ENCODE data around the gene GRIK2.

DNA sequence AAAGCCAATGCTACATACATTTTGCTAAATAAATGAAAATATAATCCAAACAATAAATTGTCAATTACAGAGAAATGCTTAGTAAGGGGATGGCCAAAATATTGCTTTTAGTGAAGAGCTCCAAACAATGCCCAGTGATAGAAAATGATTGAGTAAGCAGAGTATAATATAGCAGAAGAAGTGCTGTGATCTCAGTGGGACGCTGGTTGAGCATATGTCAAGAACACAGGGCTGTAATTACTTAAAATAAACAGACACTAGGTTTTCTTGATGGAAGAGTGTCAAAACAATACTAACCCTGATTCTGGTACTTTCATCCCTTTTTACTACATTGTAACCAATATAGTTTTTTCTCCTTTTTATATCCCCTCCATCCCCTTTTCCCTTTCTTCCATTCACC, 150.3 kb downstream of the GRIK2 start:
- TF ChIP-seq, protein P1, sequence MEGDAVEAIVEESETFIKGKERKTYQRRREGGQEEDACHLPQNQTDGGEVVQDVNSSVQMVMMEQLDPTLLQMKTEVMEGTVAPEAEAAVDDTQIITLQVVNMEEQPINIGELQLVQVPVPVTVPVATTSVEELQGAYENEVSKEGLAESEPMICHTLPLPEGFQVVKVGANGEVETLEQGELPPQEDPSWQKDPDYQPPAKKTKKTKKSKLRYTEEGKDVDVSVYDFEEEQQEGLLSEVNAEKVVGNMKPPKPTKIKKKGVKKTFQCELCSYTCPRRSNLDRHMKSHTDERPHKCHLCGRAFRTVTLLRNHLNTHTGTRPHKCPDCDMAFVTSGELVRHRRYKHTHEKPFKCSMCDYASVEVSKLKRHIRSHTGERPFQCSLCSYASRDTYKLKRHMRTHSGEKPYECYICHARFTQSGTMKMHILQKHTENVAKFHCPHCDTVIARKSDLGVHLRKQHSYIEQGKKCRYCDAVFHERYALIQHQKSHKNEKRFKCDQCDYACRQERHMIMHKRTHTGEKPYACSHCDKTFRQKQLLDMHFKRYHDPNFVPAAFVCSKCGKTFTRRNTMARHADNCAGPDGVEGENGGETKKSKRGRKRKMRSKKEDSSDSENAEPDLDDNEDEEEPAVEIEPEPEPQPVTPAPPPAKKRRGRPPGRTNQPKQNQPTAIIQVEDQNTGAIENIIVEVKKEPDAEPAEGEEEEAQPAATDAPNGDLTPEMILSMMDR (IDR thresholded peaks at IDR 0.05), result no peak
- no peak for TF ChIP-seq POLR2AphosphoS5 (IDR thresholded peaks at IDR 0.05)

Data from esophagus muscularis mucosa (tissue), 3 donors.